Psoas muscle (tissue), 8 donors: ENCODE data around the gene LIN7C. TPM values are rescaled to one million over a fixed set of nuclear protein-coding genes. Genes with fewer than 3 reads are reported as not detected.

ENCODE experiments used
- ATAC-seq, 4 donors: fragments of 200-7000 bp; cut with Tn5 transposase; one replicate each; pipeline ENCODE4 v1.9.1; 2020; ENCODE audit warnings: moderate library complexity in 3 of 4, mild to moderate bottlenecking in 2 of 4
- DNase-seq, 2 donors: peaks; one replicate each; pipeline ENCODE4 v3.0.0-alpha.2; 2020
- H3K27ac ChIP-seq: fragments of 200-600 bp; one replicate; pipeline ENCODE4 v1.8.0; 2022
- H3K27me3 ChIP-seq, 3 donors: fragments of 200-600 bp in 1 of 3; one replicate each; pipeline versions ENCODE4 v1.6.1 to v1.8.0; 2013 to 2022; ENCODE audit warnings: low read length in 2 of 3, mild to moderate bottlenecking in 2 of 3, moderate library complexity in 1 of 3; ENCODE audit not compliant: insufficient read depth in 3 of 3
- H3K36me3 ChIP-seq, 2 donors: fragments of 200-600 bp in 1 of 2; one replicate each; pipeline versions ENCODE4 v1.6.1 to v1.8.0; 2013 to 2022; ENCODE audit warnings: low read depth in 1 of 2, mild to moderate bottlenecking in 1 of 2, moderate library complexity in 1 of 2; ENCODE audit not compliant: insufficient read depth in 1 of 2
- H3K4me1 ChIP-seq: fragments of 200-600 bp; one replicate; pipeline ENCODE4 v1.8.0; 2022
- H3K4me3 ChIP-seq: fragments of 200-600 bp; one replicate; pipeline ENCODE4 v1.8.0; 2022; ENCODE audit warnings: mild to moderate bottlenecking
- H3K9me3 ChIP-seq: fragments of 200-600 bp; one replicate; pipeline ENCODE4 v1.8.0; 2022
- WGBS, 3 donors: extraction: QIAGEN DNeasy Blood & Tissue Kit; methylation state at CpG; one replicate each; pipeline versions ENCODE4 v1.1.6 to v1.1.7; 2013; 5-methylcytosine and 5-hydroxymethylcytosine counted together
- intact Hi-C, 2 donors: fragments of 100-400 bp; cut with DNase I; formaldehyde crosslinking; loops; one replicate each; pipeline versions ENCODE4 v1.11.0 to v1.14.2; 2022
- polyA plus RNA-seq, 3 donors: library from polyadenylated mRNA; stranded (reverse); fragments of 200-250 nt; gene quantifications; one replicate each; pipeline ENCODE4 v1.2.3, GENCODE V29; 2013
- total RNA-seq, 4 donors: library from RNA; stranded (reverse); fragmentation: NEBNext Ultra II Directional in 2 of 4; extraction: Animal tissue kit (Norgen Biotek cat#: 25700) in 2 of 4; gene quantifications; one replicate each; pipeline versions ENCODE4 v1.2.1 to v1.2.4, GENCODE V29; 2021 to 2023
- TF ChIP-seq, protein P1 (sequence below): fragments of 200-600 bp; IDR thresholded peaks from one replicate; pipeline ENCODE4 v1.8.0; 2022; ENCODE audit warnings: antibody characterized with exemption
- donor health status: healthy with polysubstance abuse.
- donor health status: DM: no; HTN: no; CAD: no; lungs with moderate emphysema.
- donor health status: Bipolar disorder and iron deficiency.
- donor health status: healthy.
- donor health status: DM: yes; HTN: yes; CAD: no.
- donor health status: DM: no; HTN: no; CAD: no.
- donor health status: DM: no; HTN: no; CAD: no.
- donor health status: DM: yes; HTN: yes; CAD: no.

Gene LIN7C
- total and polyA plus RNA-seq, 7 donors: 4.2 to 18.9 (median 13.1) TPM

GRCh38 chr11:27551127-27551526 is 44.6 kb upstream of the LIN7C start:
- no peak overlapping the region for H3K4me3 ChIP-seq
- peaks cover 5% of the 10 kb centered on the region for H3K4me1 ChIP-seq
- DNase-seq (no peak), ATAC-seq (no peak)
- intact Hi-C loops: no loop called here
- TF ChIP-seq, protein P1, sequence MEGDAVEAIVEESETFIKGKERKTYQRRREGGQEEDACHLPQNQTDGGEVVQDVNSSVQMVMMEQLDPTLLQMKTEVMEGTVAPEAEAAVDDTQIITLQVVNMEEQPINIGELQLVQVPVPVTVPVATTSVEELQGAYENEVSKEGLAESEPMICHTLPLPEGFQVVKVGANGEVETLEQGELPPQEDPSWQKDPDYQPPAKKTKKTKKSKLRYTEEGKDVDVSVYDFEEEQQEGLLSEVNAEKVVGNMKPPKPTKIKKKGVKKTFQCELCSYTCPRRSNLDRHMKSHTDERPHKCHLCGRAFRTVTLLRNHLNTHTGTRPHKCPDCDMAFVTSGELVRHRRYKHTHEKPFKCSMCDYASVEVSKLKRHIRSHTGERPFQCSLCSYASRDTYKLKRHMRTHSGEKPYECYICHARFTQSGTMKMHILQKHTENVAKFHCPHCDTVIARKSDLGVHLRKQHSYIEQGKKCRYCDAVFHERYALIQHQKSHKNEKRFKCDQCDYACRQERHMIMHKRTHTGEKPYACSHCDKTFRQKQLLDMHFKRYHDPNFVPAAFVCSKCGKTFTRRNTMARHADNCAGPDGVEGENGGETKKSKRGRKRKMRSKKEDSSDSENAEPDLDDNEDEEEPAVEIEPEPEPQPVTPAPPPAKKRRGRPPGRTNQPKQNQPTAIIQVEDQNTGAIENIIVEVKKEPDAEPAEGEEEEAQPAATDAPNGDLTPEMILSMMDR: no peak
- no peak overlapping the region for H3K27ac ChIP-seq
- H3K27me3 ChIP-seq: no peaks in the 10 kb centered on the region
- H3K36me3 ChIP-seq: no peaks in the 10 kb centered on the region
- no peaks in the 10 kb centered on the region for H3K9me3 ChIP-seq

GRCh38 chr11:27545946-27546345 is 39.4 kb upstream of the LIN7C start:
- no peak overlapping the region for H3K4me3 ChIP-seq
- no peaks in the 10 kb centered on the region for H3K4me1 ChIP-seq
- H3K9me3 ChIP-seq: no peaks in the 10 kb centered on the region
- intact Hi-C loops: no loop called here
- DNase-seq: no peak
- ATAC-seq: peak in 1 of 4 donors; percentile 36
- TF ChIP-seq, protein P1: no peak
- no peak overlapping the region for H3K27ac ChIP-seq
- H3K36me3 ChIP-seq: no peaks in the 10 kb centered on the region
- no peaks in the 10 kb centered on the region for H3K27me3 ChIP-seq

- Histone ChIP-seq H3K4me3 (no peak overlapping the region), H3K27ac (no peak overlapping the region), H3K4me1 (no peaks in the 10 kb centered on the region), H3K36me3 (no peaks in the 10 kb centered on the region), H3K9me3 (no peaks in the 10 kb centered on the region), H3K27me3 (no peaks in the 10 kb centered on the region)
- TF ChIP-seq, protein P1: no peak
- intact Hi-C loops: no loop called here
- ATAC-seq (no peak), DNase-seq (no peak)
- WGBS, 3 donors: 97 to 100% (median 98%) methylated on average over 3 of the region's 3 CpGs
These were observed 38.5 kb upstream of the LIN7C start for GRCh38 chr11:27545035-27545434.

DNA sequence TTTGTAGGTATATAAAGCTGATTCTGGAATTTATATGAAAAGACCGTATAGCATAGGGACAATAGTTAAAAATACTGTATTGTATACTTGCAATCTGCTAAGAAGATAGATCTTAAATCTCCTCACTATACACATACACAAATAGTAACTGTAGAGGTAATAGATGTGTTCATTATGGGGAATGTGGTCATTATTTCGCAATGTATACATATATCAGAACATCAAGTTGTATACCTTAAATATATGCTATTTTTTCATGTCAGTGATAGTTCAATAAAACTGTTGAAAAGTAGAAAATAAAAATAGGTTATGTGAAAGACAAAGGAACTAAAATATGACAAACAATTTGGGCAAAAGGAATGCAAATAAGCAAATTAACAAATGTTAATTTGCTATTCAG is 35.2 kb upstream of the LIN7C start:
- ATAC-seq: no peak
- Histone ChIP-seq H3K9me3 (no peaks in the 10 kb centered on the region), H3K27ac (no peak overlapping the region), H3K4me3 (no peak overlapping the region), H3K36me3 (no peaks in the 10 kb centered on the region), H3K27me3 (no peaks in the 10 kb centered on the region), H3K4me1 (no peaks in the 10 kb centered on the region)
- TF ChIP-seq, protein P1: no peak
- intact Hi-C loops: no loop called here
- 85 to 97% (median 97%) methylated on average over 2 of the region's 2 CpGs for WGBS, 3 donors
- no peak for DNase-seq

- intact Hi-C loops: no loop called here
- H3K27me3 ChIP-seq: no peaks in the 10 kb centered on the region
- H3K36me3 ChIP-seq: no peaks in the 10 kb centered on the region
- H3K4me1 ChIP-seq: no peaks in the 10 kb centered on the region
- no peak overlapping the region for H3K27ac ChIP-seq
- H3K4me3 ChIP-seq: no peak overlapping the region
- TF ChIP-seq, protein P1: no peak
- H3K9me3 ChIP-seq: no peaks in the 10 kb centered on the region
- DNase-seq (no peak), ATAC-seq (no peak)
These were observed 33.5 kb upstream of the LIN7C start for GRCh38 chr11:27540051-27540450.
